Measurements from ENCODE around the gene PSMB9.

PSMB9 gene

GRCh38 chr6:32843979-32844838 is 9.8 kb upstream of the PSMB9 start, which contains the start of gene PSMB8:
Gene PSMB8, minus strand, starts transcription at chr6:32844047. Its CDS starts 51 bp downstream, at chr6:32843996.
- peak; percentile 45 for TF ChIP-seq CTCF (conservative IDR thresholded peaks at IDR 0.05; ENCODE audit: low read depth, low read length)
- peak; percentile 95 for DNase-seq (ENCODE audit: low read depth)

GRCh38 chr6:32844839-32845383 is 9.1 kb upstream of the PSMB9 start:
- TF ChIP-seq CTCF (conservative IDR thresholded peaks at IDR 0.05; ENCODE audit: low read depth, low read length), result no peak
- no peak for DNase-seq (ENCODE audit: low read depth)
- peak overlapping the region; percentile 90 for H3K4me3 ChIP-seq (ENCODE audit: low read depth, low read length)

More at GRCh38 chr6:32843979-32844838, 9.8 kb upstream of the PSMB9 start, which contains the start of gene PSMB8:
- H3K4me3 ChIP-seq (ENCODE audit: low read depth, low read length), result peak within 1 kb of the TSS; percentile 90

GRCh38 chr6:32845384-32845884 is 8.6 kb upstream of the PSMB9 start:
- H3K4me3 ChIP-seq (ENCODE audit: low read depth, low read length), result no peak overlapping the region
- TF ChIP-seq CTCF (conservative IDR thresholded peaks at IDR 0.05; ENCODE audit: low read depth, low read length), result no peak
- no peak for DNase-seq (ENCODE audit: low read depth)

- no peak overlapping the region for H3K4me3 ChIP-seq (ENCODE audit: low read depth, low read length)
- TF ChIP-seq CTCF (conservative IDR thresholded peaks at IDR 0.05; ENCODE audit: low read depth, low read length), result no peak
- no peak for DNase-seq (ENCODE audit: low read depth)
Observed at GRCh38 chr6:32847004-32847403, 7.0 kb upstream of the PSMB9 start.

GRCh38 chr6:32847795-32848194 is 6.2 kb upstream of the PSMB9 start:
- no peak for DNase-seq (ENCODE audit: low read depth)
- TF ChIP-seq CTCF (conservative IDR thresholded peaks at IDR 0.05; ENCODE audit: low read depth, low read length), result no peak

GRCh38 chr6:32849126-32849525 is 4.9 kb upstream of the PSMB9 start:
- TF ChIP-seq CTCF (conservative IDR thresholded peaks at IDR 0.05; ENCODE audit: low read depth, low read length), result no peak
- no peak for DNase-seq (ENCODE audit: low read depth)
- H3K4me3 ChIP-seq (ENCODE audit: low read depth, low read length), result no peak overlapping the region

More at GRCh38 chr6:32847795-32848194, 6.2 kb upstream of the PSMB9 start:
- H3K4me3 ChIP-seq (ENCODE audit: low read depth, low read length), result no peak overlapping the region

Data from choroid plexus epithelial cell (primary cell).